ENCODE results near the gene CMTM2. TPM values are rescaled to one million over a fixed set of nuclear protein-coding genes. Genes with fewer than 3 reads are reported as not detected.

CMTM2 gene
- total and polyA plus RNA-seq, 10 donors: 0.70 to 54.6 (median 8.8) TPM

DNA sequence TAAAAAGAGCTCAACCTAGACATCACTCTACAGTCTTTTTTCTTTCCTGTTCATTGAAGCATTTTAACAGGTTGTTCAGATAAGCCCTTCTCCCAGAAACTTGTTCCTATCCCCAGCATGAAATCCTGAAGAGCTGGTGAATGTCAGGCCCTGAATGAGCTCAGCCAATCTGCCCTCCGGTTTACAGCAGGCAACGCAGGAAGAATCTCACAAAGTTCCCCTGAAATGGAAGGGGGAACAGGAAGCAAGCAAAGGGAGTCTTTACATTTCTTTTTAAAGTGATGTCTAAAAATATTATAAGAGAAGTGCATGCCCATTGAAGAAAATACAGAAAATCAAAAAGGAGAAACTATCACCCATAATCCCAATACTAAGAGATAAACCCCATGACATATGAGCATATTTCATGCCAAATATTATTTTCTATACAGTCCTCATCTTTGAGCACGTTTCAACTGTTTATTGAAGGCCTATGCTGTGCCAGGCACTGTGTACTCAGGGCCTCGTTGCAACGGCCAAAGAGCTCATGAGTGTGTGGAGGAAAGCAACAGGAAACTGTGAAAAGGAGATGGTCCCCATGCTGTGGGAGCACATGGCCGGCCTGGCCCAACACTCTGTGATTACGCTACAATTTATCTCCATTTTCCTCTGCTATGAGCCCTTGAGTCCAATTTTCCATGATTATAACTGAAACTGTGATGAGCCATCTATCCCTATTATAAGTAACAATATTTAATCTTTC is 35.1 kb upstream of the CMTM2 start:
- Histone ChIP-seq H3K4me1 (peaks cover 16 to 85% (median 63%) of the 10 kb centered on the region in 6 donors), H3K27me3 (replicated peaks in 1 of 7) (no peaks in the 10 kb centered on the region), H3K36me3 (peaks cover 0 to 43% (median 0%) of the 10 kb centered on the region in 6 donors), H3K27ac (peak overlapping the region in 5 of 8 donors; percentile 14 to 58 (median 24)), H3K4me3 (no peak overlapping the region), H3K9me3 (no peaks in the 10 kb centered on the region)
- TF ChIP-seq POLR2AphosphoS5 (IDR thresholded peaks at IDR 0.05): no peak
- TF ChIP-seq, protein P1, sequence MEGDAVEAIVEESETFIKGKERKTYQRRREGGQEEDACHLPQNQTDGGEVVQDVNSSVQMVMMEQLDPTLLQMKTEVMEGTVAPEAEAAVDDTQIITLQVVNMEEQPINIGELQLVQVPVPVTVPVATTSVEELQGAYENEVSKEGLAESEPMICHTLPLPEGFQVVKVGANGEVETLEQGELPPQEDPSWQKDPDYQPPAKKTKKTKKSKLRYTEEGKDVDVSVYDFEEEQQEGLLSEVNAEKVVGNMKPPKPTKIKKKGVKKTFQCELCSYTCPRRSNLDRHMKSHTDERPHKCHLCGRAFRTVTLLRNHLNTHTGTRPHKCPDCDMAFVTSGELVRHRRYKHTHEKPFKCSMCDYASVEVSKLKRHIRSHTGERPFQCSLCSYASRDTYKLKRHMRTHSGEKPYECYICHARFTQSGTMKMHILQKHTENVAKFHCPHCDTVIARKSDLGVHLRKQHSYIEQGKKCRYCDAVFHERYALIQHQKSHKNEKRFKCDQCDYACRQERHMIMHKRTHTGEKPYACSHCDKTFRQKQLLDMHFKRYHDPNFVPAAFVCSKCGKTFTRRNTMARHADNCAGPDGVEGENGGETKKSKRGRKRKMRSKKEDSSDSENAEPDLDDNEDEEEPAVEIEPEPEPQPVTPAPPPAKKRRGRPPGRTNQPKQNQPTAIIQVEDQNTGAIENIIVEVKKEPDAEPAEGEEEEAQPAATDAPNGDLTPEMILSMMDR (IDR thresholded peaks at IDR 0.05 in 8 of 11, conservative IDR thresholded peaks at IDR 0.05 in 3 of 11): no peak
- TF ChIP-seq POLR2A (IDR thresholded peaks at IDR 0.05): no peak
- WGBS, 5 donors: 43 to 58% (median 52%) methylated on average over 7 of the region's 7 CpGs
- no peak for DNase-seq
- intact Hi-C loops (cut with DNase I; ENCODE audit: low total_unique reads): no loop called here

DNA sequence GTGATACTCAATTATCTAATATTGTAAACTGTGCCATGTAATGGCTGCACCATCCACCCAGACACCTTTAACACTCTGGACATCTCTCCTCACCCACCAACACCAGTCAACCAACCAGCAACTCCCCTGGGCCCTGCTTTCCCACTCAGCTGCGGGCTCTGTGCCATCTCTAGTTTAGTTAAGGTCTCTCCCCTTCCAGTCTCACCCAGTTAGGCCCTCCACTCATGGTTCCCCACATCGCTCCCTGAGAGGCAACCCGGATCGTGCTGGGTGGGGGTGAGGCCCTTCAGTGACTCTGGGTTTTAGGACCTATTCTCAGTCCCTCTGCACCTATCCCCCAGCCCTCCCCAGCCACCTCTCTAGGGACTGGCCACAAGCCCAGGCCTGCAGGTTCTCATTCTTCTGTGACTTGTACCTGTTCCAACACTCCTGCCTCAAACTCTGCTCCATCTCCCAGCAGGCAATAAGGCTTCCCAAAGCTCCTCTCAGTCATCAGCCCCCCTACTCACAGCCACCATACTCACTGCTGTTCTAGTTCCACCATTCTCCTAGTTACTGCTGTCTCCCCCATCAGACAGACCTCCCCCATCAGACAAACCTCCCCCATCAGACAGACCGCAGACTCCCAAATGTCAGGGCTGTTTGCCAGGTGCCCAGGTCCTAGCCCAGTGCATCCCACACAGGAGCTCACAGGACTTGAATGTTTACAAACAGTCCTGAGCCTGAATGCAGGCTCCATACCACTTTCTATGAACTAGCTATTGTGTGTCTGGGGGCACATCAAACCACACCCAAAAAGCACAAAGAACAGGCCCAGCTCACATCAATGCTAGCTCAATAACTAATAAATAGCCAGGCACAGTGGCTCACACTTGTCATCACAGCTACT is 31.9 kb upstream of the CMTM2 start:
- TF ChIP-seq POLR2A (IDR thresholded peaks at IDR 0.05) (no peak), POLR2AphosphoS5 (IDR thresholded peaks at IDR 0.05) (no peak)
- TF ChIP-seq, protein P1 (IDR thresholded peaks at IDR 0.05 in 8 of 11, conservative IDR thresholded peaks at IDR 0.05 in 3 of 11): no peak
- intact Hi-C loops (cut with DNase I; ENCODE audit: low total_unique reads): no loop called here
- 86 to 95% (median 92%) methylated on average over 5 of the region's 5 CpGs for WGBS, 5 donors
- no peak for DNase-seq
- Histone ChIP-seq H3K4me3 (no peak overlapping the region), H3K27me3 (replicated peaks in 1 of 7) (no peaks in the 10 kb centered on the region), H3K4me1 (peaks cover 29 to 96% (median 72%) of the 10 kb centered on the region in 6 donors), H3K27ac (peak overlapping the region in 5 of 8 donors; percentile 0 to 97 (median 96)), H3K36me3 (peaks cover 0 to 25% (median 0%) of the 10 kb centered on the region in 6 donors), H3K9me3 (no peaks in the 10 kb centered on the region)

DNA sequence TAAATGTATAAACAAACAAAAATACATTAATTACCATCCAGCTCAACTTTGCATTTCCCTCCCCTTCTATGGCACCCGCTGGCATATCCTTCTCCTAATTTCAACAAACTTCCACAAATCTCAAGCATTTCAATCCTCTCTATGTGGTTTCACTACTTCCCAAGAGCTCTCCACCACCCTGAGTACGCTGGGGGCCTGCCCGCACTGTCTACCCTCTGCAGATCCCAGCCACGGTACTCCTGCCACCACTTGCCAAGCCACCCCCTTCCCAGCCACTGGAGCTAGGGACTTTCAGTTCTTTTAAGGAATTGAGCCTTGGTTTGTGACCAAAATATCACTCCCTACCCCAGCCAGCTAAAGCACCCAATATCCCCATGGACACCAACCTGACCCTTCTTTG is 31.2 kb upstream of the CMTM2 start:
- intact Hi-C loops (cut with DNase I; ENCODE audit: low total_unique reads): no loop called here
- Histone ChIP-seq H3K9me3 (no peaks in the 10 kb centered on the region), H3K4me1 (peaks cover 29 to 97% (median 77%) of the 10 kb centered on the region in 6 donors), H3K27ac (peak overlapping the region in 6 of 8 donors; percentile 95 to 97 (median 96)), H3K4me3 (peak overlapping the region in 1 of 8 donors; percentile 73), H3K27me3 (replicated peaks in 1 of 7) (no peaks in the 10 kb centered on the region), H3K36me3 (peaks cover 0 to 24% (median 0%) of the 10 kb centered on the region in 6 donors)
- 84 to 96% (median 92%) methylated on average over 4 of the region's 4 CpGs for WGBS, 5 donors
- TF ChIP-seq POLR2A (IDR thresholded peaks at IDR 0.05) (no peak), POLR2AphosphoS5 (IDR thresholded peaks at IDR 0.05) (no peak)
- TF ChIP-seq, protein P1 (IDR thresholded peaks at IDR 0.05 in 8 of 11, conservative IDR thresholded peaks at IDR 0.05 in 3 of 11): no peak
- DNase-seq: no peak
